Glomerular visceral epithelial cell (primary cell): Measurements from ENCODE around the gene EVA1B.
A peak's percentile ranks its signal among the peaks of the same experiment; 100 is the strongest.

Source experiments
- DNase-seq: peaks from one replicate; pipeline ENCODE4 v3.0.0-alpha.2; 2016; ENCODE audit errors: extremely low spot score

The EVA1B gene

GRCh38 chr1:36323636-36324352 is at the start of gene EVA1B:
TSS of gene EVA1B (minus strand) at chr1:36323645. CDS start at chr1:36323037, 608 bp downstream.
- peak; percentile 86 for DNase-seq

- DNase-seq: peak; percentile 44
These were observed 49.2 kb upstream of the EVA1B start for GRCh38 chr1:36372617-36373016.

- DNase-seq: peak; percentile 76
These were observed 45.8 kb upstream of the EVA1B start for GRCh38 chr1:36369061-36369861.

GRCh38 chr1:36367798-36368197 is 44.4 kb upstream of the EVA1B start:
- DNase-seq: no peak

- DNase-seq: no peak
These were observed 43.6 kb upstream of the EVA1B start for GRCh38 chr1:36367066-36367465.

- no peak for DNase-seq
These were observed 42.7 kb upstream of the EVA1B start for GRCh38 chr1:36366091-36366661.

GRCh38 chr1:36365381-36365780 is 41.9 kb upstream of the EVA1B start:
- DNase-seq: no peak

- DNase-seq: no peak
These were observed 36.6 kb upstream of the EVA1B start for GRCh38 chr1:36359911-36360550.

- DNase-seq: no peak
These were observed 35.9 kb upstream of the EVA1B start for GRCh38 chr1:36359383-36359782.

- DNase-seq: no peak
These were observed 35.2 kb upstream of the EVA1B start for GRCh38 chr1:36358514-36359084.

GRCh38 chr1:36355811-36356210 is 32.4 kb upstream of the EVA1B start:
- no peak for DNase-seq

GRCh38 chr1:36354486-36354885 is 31.0 kb upstream of the EVA1B start:
- no peak for DNase-seq

- DNase-seq: peak; percentile 72
These were observed 29.7 kb upstream of the EVA1B start for GRCh38 chr1:36352910-36353878.

GRCh38 chr1:36352125-36352909 is 28.9 kb upstream of the EVA1B start:
- peak; percentile 35 for DNase-seq

GRCh38 chr1:36351227-36351977 is 28.0 kb upstream of the EVA1B start:
- DNase-seq: peak; percentile 90

GRCh38 chr1:36350659-36351226 is 27.3 kb upstream of the EVA1B start:
- peak; percentile 98 for DNase-seq

- peak; percentile 26 for DNase-seq
These were observed 26.4 kb upstream of the EVA1B start for GRCh38 chr1:36349839-36350238.

GRCh38 chr1:36349241-36349671 is 25.8 kb upstream of the EVA1B start:
- peak; percentile 48 for DNase-seq
